Karpas-422 (cell line): Measurements from ENCODE around the gene GTF2H1. TPM values are rescaled to one million over a fixed set of nuclear protein-coding genes. Genes with fewer than 3 reads are reported as not detected.

Experiments used
- DNase-seq: peaks from one replicate; pipeline ENCODE4 v3.0.0-alpha.2; 2015
- H2AFZ ChIP-seq: fragments of 200-600 bp; sonication (generic); 2 replicates; pipeline ENCODE4 v1.6.1; 2014; ENCODE audit warnings: antibody characterized with exemption, low read length, mixed read lengths
- H3K27ac ChIP-seq: fragments of 200-600 bp; sonication (generic); 2 replicates; pipeline ENCODE4 v1.5.1; 2014; ENCODE audit warnings: mild to moderate bottlenecking, low read length, moderate library complexity
- H3K27me3 ChIP-seq: fragments of 200-600 bp; sonication (generic); 2 replicates; pipeline ENCODE4 v1.6.1; 2014; ENCODE audit warnings: low read length, mixed read lengths
- H3K36me3 ChIP-seq: fragments of 200-600 bp; sonication (generic); 2 replicates; pipeline ENCODE4 v1.6.1; 2014; ENCODE audit warnings: low read length, mixed read lengths; ENCODE audit not compliant: insufficient read depth
- H3K4me1 ChIP-seq: fragments of 200-600 bp; sonication (generic); 2 replicates; pipeline ENCODE4 v1.6.1; 2014; ENCODE audit warnings: mild to moderate bottlenecking, low read length, mixed read lengths
- H3K4me2 ChIP-seq: fragments of 200-600 bp; sonication (generic); 2 replicates; pipeline ENCODE4 v1.6.1; 2014; ENCODE audit warnings: low read length, low read depth, mild to moderate bottlenecking; ENCODE audit not compliant: poor library complexity, severe bottlenecking
- H3K4me3 ChIP-seq: fragments of 200-600 bp; sonication (generic); 2 replicates; pipeline ENCODE4 v1.5.1; 2014; ENCODE audit warnings: mild to moderate bottlenecking, antibody characterized with exemption, low read length, mixed read lengths
- H3K79me2 ChIP-seq: fragments of 200-600 bp; sonication (generic); 2 replicates; pipeline ENCODE4 v1.6.1; 2014; ENCODE audit warnings: mild to moderate bottlenecking, low read length, mixed read lengths
- H3K9ac ChIP-seq: fragments of 200-600 bp; sonication (generic); 2 replicates; pipeline ENCODE4 v1.6.0; 2014; ENCODE audit warnings: low read length
- H3K9me2 ChIP-seq: fragments of 200-600 bp; sonication (generic), shearing (Covaris generic); replicated peaks from 2 replicates; pipeline ENCODE4 v1.6.0; 2014; ENCODE audit warnings: mild to moderate bottlenecking, low read length, moderate library complexity; ENCODE audit not compliant: insufficient read depth
- H3K9me3 ChIP-seq: fragments of 300-700, 200-600 bp; sonication (generic); 2 replicates; pipeline ENCODE4 v1.6.1; 2014; ENCODE audit warnings: low read length, mixed read lengths
- H4K20me1 ChIP-seq: fragments of 200-600 bp; sonication (generic); 2 replicates; pipeline ENCODE4 v1.6.1; 2014; ENCODE audit warnings: mild to moderate bottlenecking, antibody characterized with exemption, low read length, low read depth; ENCODE audit not compliant: insufficient read depth
- total RNA-seq: library from RNA; depleted of rRNA; stranded (reverse); fragments of >200 nt; shearing (Covaris generic); gene quantifications from 2 replicates; pipeline ENCODE4 v1.2.3, GENCODE V29; 2014; ENCODE audit warnings: low replicate concordance; rRNA removed

The GTF2H1 gene
- total RNA-seq, result 46.3 and 81.5 TPM in 2 replicates

GRCh38 chr11:18321969-18322711, at the start of gene GTF2H1, which contains the start of gene HPS5:
GTF2H1 (plus strand) TSS chr11:18322567; CDS start chr11:18333075, 10,508 bp downstream.
HPS5 (minus strand) TSS chr11:18322140; CDS start chr11:18317858, 4,282 bp downstream.
- Histone ChIP-seq H2AFZ (peak within 1 kb of the TSS; percentile 95), H3K9me2 (no peaks in the 10 kb centered on the region), H3K4me2 (peak within 1 kb of the TSS; percentile 84), H3K36me3 (peaks cover 35% of the 10 kb centered on the region), H3K79me2 (peaks cover 94% of the 10 kb centered on the region), H3K27me3 (no peaks in the 10 kb centered on the region), H3K27ac (peak within 1 kb of the TSS; percentile 79), H4K20me1 (no peaks in the 10 kb centered on the region), H3K4me3 (peak within 1 kb of the TSS; percentile 80), H3K4me1 (peaks cover 52% of the 10 kb centered on the region), H3K9me3 (no peaks in the 10 kb centered on the region), H3K9ac (peak within 1 kb of the TSS; percentile 92)
- peak; percentile 99 for DNase-seq

GRCh38 chr11:18277565-18278271, 44.6 kb upstream of the GTF2H1 start:
- Histone ChIP-seq H3K27me3 (no peaks in the 10 kb centered on the region), H3K4me2 (no peak overlapping the region), H3K79me2 (no peaks in the 10 kb centered on the region), H4K20me1 (no peaks in the 10 kb centered on the region), H3K4me1 (peaks cover 5% of the 10 kb centered on the region), H3K9ac (no peak overlapping the region), H3K36me3 (peaks cover 37% of the 10 kb centered on the region), H3K9me2 (no peaks in the 10 kb centered on the region), H3K9me3 (no peaks in the 10 kb centered on the region), H3K27ac (no peak overlapping the region), H3K4me3 (no peak overlapping the region), H2AFZ (no peak overlapping the region)
- no peak for DNase-seq

- H3K27me3 ChIP-seq, result no peaks in the 10 kb centered on the region
- H3K4me2 ChIP-seq, result no peak overlapping the region
- DNase-seq, result peak; percentile 49
- peaks cover 61% of the 10 kb centered on the region for H3K36me3 ChIP-seq
- H3K9me2 ChIP-seq, result no peaks in the 10 kb centered on the region
- H3K4me3 ChIP-seq, result no peak overlapping the region
- no peaks in the 10 kb centered on the region for H4K20me1 ChIP-seq
- no peak overlapping the region for H3K27ac ChIP-seq
- no peaks in the 10 kb centered on the region; the same call in 1 of the 2 replicates for H3K79me2 ChIP-seq
- no peak overlapping the region for H2AFZ ChIP-seq
- no peak overlapping the region for H3K9ac ChIP-seq
- H3K9me3 ChIP-seq, result no peaks in the 10 kb centered on the region
- H3K4me1 ChIP-seq, result peaks cover 5% of the 10 kb centered on the region
Measured at GRCh38 chr11:18280438-18281045, 41.8 kb upstream of the GTF2H1 start.

DNA sequence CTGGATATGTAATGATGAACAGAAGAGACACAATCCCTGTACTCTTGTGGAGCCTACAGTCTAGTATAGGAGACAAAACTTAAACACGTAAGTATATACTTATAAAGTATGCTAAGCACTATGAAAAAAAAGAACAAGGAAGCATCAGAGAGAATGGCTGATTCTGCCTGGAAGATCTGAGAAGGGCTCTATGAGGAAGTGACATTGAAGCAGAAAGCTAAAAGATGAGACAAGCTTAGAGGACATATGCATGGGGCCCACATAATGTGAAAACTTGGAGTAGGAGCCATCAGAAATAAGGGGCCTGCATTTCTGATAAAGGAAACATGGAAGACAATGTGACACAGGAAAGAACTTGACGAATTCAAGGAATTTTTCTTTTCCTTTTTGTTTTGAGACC, 39.7 kb upstream of the GTF2H1 start:
- peaks cover under 1% of the 10 kb centered on the region for H3K79me2 ChIP-seq
- H3K4me1 ChIP-seq, result peaks cover 5% of the 10 kb centered on the region
- no peaks in the 10 kb centered on the region for H3K9me2 ChIP-seq
- no peak overlapping the region for H3K4me3 ChIP-seq
- no peaks in the 10 kb centered on the region for H4K20me1 ChIP-seq
- no peak overlapping the region for H3K27ac ChIP-seq
- no peak overlapping the region for H3K9ac ChIP-seq
- H2AFZ ChIP-seq, result no peak overlapping the region
- no peaks in the 10 kb centered on the region for H3K27me3 ChIP-seq
- no peak overlapping the region for H3K4me2 ChIP-seq
- H3K36me3 ChIP-seq, result peaks cover 67% of the 10 kb centered on the region
- DNase-seq, result no peak
- H3K9me3 ChIP-seq, result no peaks in the 10 kb centered on the region

DNA sequence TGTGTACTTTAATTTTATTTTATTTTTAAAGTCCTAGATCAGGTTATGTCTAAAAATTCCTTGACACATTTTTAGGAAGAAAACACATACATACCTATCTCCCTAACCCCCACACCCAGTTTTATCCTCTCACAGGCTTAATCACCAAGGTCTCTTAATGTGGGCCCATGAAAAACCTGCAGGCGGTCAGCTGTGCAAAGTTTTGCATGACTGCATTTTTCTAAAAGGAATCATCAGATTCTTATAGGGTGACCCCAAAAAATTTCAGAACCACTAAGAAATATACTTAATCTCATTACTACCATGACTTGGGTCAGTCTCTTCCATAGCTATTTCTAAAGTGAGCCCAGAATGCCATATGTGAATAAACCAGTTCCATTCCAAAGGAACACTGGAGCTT, 36.5 kb upstream of the GTF2H1 start:
- peaks cover 8% of the 10 kb centered on the region for H3K79me2 ChIP-seq
- H3K4me3 ChIP-seq, result no peak overlapping the region
- no peak for DNase-seq
- H3K27me3 ChIP-seq, result no peaks in the 10 kb centered on the region
- H3K4me1 ChIP-seq, result peaks cover 2% of the 10 kb centered on the region
- H3K27ac ChIP-seq, result no peak overlapping the region
- H3K4me2 ChIP-seq, result no peak overlapping the region
- H3K9ac ChIP-seq, result no peak overlapping the region
- no peak overlapping the region for H2AFZ ChIP-seq
- H3K9me2 ChIP-seq, result no peaks in the 10 kb centered on the region
- peaks cover 63% of the 10 kb centered on the region for H3K36me3 ChIP-seq
- no peaks in the 10 kb centered on the region for H4K20me1 ChIP-seq
- H3K9me3 ChIP-seq, result no peaks in the 10 kb centered on the region

DNA sequence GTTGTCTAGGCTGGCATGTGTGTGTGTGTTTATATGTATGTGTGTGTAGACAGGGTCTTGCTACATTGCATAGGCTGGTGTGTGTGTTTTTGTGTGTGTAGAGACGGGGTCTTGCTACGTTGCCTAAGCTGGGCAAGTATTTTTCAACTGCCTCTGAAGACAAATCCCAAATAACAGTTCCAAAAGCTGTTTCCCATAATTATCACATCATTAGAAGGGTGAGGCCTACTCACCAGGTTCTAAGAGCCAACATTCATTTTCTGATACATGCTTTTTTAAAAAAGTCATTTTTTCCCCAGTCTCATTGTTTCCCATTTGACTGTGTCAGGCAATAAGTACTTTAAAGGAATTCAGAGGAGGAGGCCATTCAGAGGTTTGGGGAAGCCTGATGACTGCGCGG, 33.5 kb upstream of the GTF2H1 start:
- peaks cover 16% of the 10 kb centered on the region for H3K79me2 ChIP-seq
- no peak for DNase-seq
- H3K36me3 ChIP-seq, result peaks cover 69% of the 10 kb centered on the region
- no peak overlapping the region for H3K27ac ChIP-seq
- no peak overlapping the region for H3K4me2 ChIP-seq
- no peaks in the 10 kb centered on the region for H3K27me3 ChIP-seq
- H3K4me1 ChIP-seq, result no peaks in the 10 kb centered on the region
- H3K9me2 ChIP-seq, result no peaks in the 10 kb centered on the region
- no peak overlapping the region for H3K4me3 ChIP-seq
- H3K9me3 ChIP-seq, result no peaks in the 10 kb centered on the region
- H3K9ac ChIP-seq, result no peak overlapping the region
- no peak overlapping the region for H2AFZ ChIP-seq
- H4K20me1 ChIP-seq, result no peaks in the 10 kb centered on the region

- Histone ChIP-seq H4K20me1 (no peaks in the 10 kb centered on the region), H3K4me2 (no peak overlapping the region), H3K79me2 (peaks cover 34% of the 10 kb centered on the region), H3K27ac (no peak overlapping the region), H3K4me3 (no peak overlapping the region), H3K4me1 (no peaks in the 10 kb centered on the region), H3K9ac (no peak overlapping the region), H3K9me2 (no peaks in the 10 kb centered on the region), H2AFZ (no peak overlapping the region), H3K9me3 (no peaks in the 10 kb centered on the region), H3K27me3 (no peaks in the 10 kb centered on the region), H3K36me3 (peaks cover 86% of the 10 kb centered on the region)
- DNase-seq, result no peak
Measured at GRCh38 chr11:18294862-18295261, 27.5 kb upstream of the GTF2H1 start.

DNA sequence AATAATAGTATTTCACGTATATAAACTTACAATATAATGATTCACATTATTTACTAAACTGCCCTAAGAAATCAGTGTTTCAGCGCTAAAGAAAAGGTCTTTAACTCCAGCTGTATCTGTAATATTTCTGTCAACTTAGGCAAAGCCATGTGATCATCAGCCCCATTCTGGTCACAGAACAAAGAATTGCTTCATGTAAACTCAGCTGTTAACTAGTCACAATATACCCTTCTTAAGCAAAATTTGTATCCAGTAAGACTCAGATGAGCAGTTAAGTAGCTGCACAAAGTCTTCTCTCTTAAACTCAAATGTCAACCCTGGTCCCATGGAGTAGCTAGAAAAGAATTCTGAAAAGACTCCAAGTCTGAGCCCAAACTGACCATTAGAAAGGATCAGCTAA, 27.1 kb upstream of the GTF2H1 start:
- Histone ChIP-seq H3K36me3 (peaks cover 85% of the 10 kb centered on the region), H3K4me2 (no peak overlapping the region), H3K9ac (no peak overlapping the region), H3K4me3 (no peak overlapping the region), H3K79me2 (peaks cover 30% of the 10 kb centered on the region), H3K4me1 (no peaks in the 10 kb centered on the region), H4K20me1 (no peaks in the 10 kb centered on the region), H3K27ac (no peak overlapping the region), H3K9me3 (no peaks in the 10 kb centered on the region), H3K27me3 (no peaks in the 10 kb centered on the region), H2AFZ (no peak overlapping the region), H3K9me2 (no peaks in the 10 kb centered on the region)
- DNase-seq, result no peak
